ENCODE results near the gene LARGE1.

LARGE1 gene

DNA sequence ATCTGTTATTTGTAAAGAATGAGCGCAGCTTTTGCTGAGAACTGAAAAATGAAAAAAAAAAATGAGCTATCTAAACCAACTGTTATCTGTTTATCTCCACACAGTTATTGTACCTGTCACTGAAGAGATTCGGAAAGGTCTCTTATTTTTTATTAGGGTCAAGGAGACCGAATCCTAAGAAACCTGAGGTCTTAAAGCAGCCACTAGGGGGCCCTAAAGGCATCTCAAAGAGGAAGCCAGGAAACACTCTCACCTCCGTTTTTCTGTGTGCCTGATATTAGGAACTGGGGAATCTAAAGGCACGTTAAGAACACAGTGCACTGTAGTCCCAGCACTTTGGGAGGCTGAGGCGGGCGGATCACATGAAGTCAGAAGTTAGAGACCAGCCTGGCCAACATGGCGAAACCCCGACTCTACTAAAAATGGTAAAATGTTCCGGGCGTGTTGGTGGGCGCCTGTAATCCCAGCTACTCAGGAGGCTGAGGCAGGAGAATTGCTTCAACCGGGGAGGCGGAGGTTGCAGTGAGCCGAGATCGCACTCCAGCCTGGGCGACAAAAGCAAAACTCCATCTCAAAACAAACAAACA lies 3.5 kb upstream of the LARGE1 start:
- TF ChIP-seq, protein P1, sequence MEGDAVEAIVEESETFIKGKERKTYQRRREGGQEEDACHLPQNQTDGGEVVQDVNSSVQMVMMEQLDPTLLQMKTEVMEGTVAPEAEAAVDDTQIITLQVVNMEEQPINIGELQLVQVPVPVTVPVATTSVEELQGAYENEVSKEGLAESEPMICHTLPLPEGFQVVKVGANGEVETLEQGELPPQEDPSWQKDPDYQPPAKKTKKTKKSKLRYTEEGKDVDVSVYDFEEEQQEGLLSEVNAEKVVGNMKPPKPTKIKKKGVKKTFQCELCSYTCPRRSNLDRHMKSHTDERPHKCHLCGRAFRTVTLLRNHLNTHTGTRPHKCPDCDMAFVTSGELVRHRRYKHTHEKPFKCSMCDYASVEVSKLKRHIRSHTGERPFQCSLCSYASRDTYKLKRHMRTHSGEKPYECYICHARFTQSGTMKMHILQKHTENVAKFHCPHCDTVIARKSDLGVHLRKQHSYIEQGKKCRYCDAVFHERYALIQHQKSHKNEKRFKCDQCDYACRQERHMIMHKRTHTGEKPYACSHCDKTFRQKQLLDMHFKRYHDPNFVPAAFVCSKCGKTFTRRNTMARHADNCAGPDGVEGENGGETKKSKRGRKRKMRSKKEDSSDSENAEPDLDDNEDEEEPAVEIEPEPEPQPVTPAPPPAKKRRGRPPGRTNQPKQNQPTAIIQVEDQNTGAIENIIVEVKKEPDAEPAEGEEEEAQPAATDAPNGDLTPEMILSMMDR (IDR thresholded peaks at IDR 0.05; ENCODE audit: unreplicated experiment in 3 of 3), result peak; percentile 82 to 93 (median 86)
- peak overlapping the region; percentile 73 to 96 (median 91) for H3K4me3 Mint-ChIP-seq
- no peaks in the 10 kb centered on the region for H3K9me3 Mint-ChIP-seq
- H3K36me3 Mint-ChIP-seq (ENCODE audit: low read depth), result no peaks in the 10 kb centered on the region
- H3K27me3 Mint-ChIP-seq (ENCODE audit: low read depth), result peaks cover 37% of the 10 kb centered on the region
- peak overlapping the region in 1 of 3 experiments; percentile 36 for H3K27ac Mint-ChIP-seq
- H3K4me1 Mint-ChIP-seq, result peaks cover 20% of the 10 kb centered on the region

DNA sequence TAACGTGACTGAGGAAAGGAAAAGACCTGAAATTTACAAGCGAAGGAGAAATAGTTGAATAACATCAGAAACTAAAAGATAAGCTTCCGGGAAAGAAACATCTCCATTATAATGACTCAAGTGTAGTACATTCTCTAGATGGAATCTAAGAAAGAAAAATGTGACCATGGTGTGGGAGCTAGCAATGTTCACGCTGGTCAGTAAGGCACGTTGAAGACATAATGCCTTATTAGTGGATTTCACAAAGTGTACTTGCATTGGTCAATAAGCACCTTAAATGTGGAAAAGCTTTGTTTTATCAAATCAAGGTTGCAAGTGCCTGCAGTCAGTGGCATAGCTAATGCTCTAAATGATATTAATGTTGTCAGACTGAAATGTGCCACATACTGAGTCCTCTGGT lies 2.8 kb upstream of the LARGE1 start:
- Mint-ChIP-seq H3K27me3 (ENCODE audit: low read depth) (peaks cover 37% of the 10 kb centered on the region), H3K4me3 (peak overlapping the region; percentile 91 to 96 (median 95)), H3K27ac (peak overlapping the region; percentile 34 to 60 (median 37)), H3K36me3 (ENCODE audit: low read depth) (no peaks in the 10 kb centered on the region), H3K9me3 (no peaks in the 10 kb centered on the region), H3K4me1 (peaks cover 27% of the 10 kb centered on the region)
- TF ChIP-seq, protein P1 (IDR thresholded peaks at IDR 0.05; ENCODE audit: unreplicated experiment in 3 of 3), result no peak

DNA sequence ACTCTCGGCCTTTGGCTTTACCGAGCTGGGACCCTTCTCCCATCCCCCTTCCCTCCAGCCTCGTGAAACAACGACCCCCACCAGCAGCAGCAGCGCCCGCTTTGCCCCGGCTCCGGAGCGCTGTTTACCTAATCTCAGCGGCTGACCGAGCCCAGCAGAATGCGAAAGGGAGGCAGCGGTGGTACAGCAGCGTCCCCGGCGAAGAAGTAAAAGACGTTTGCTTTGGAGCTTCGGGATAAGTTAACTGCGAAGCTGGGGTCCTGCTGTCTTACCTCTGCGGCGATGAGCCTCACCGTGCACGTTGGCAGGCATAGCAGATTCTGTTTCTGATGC lies 2.0 kb upstream of the LARGE1 start:
- no peaks in the 10 kb centered on the region for H3K36me3 Mint-ChIP-seq (ENCODE audit: low read depth)
- no peaks in the 10 kb centered on the region for H3K9me3 Mint-ChIP-seq

DNA sequence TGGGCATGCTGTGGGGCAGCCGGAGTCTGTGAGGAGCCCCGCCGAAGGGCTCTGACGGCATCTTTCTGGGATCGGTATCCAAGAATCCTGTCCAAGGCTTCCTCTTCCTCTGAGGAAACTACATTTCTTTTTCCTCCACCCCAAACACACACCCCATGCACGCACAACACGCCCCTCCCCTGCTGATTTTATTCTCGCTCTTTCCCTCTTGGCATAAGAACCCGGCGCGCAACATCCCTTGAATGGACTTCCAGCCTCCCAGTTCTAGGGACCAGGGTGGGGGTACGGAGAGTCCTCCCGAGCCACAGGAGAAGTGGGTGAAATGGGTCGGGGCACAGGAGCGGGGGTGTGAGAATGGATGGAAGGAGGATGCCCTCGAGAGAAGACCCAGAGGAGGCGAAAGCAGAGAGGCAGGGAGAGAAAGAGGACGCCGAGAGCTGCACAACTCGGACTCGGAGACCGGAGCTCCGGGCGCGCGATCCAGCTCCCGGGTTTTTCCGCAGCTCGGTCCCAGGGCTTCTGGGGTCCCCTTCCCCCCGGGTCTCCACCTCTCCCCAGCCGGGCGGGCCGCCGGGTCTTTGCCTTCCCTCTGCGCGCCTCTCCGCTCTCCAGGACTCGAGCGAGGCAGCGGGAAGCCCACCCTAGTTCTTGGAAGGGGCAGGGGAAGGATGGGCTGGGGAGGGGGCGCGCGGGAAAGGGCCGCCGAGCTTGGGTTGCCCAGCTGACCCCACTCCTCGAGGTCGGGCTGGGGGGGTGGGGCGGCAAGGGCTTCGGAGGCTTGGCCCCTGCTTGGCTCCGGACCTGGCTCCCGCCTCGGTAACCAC lies 1.5 kb upstream of the LARGE1 start:
- H3K36me3 Mint-ChIP-seq (ENCODE audit: low read depth), result no peaks in the 10 kb centered on the region
- peaks cover 38% of the 10 kb centered on the region for H3K4me1 Mint-ChIP-seq
- H3K4me3 Mint-ChIP-seq, result peak overlapping the region; percentile 91 to 97 (median 96)
- no peaks in the 10 kb centered on the region for H3K9me3 Mint-ChIP-seq
- H3K27ac Mint-ChIP-seq, result peak overlapping the region; percentile 34 to 87 (median 53)
- H3K27me3 Mint-ChIP-seq (ENCODE audit: low read depth), result peaks cover 43% of the 10 kb centered on the region
- TF ChIP-seq, protein P1 (IDR thresholded peaks at IDR 0.05; ENCODE audit: unreplicated experiment in 3 of 3), result no peak

More for the DNA sequence above, 2.0 kb upstream of the LARGE1 start:
- TF ChIP-seq, protein P1 (IDR thresholded peaks at IDR 0.05; ENCODE audit: unreplicated experiment in 3 of 3), result no peak
- H3K4me1 Mint-ChIP-seq, result peaks cover 34% of the 10 kb centered on the region
- peak overlapping the region; percentile 91 to 96 (median 95) for H3K4me3 Mint-ChIP-seq
- H3K27me3 Mint-ChIP-seq (ENCODE audit: low read depth), result peaks cover 43% of the 10 kb centered on the region
- peak overlapping the region; percentile 34 to 60 (median 37) for H3K27ac Mint-ChIP-seq

DNA sequence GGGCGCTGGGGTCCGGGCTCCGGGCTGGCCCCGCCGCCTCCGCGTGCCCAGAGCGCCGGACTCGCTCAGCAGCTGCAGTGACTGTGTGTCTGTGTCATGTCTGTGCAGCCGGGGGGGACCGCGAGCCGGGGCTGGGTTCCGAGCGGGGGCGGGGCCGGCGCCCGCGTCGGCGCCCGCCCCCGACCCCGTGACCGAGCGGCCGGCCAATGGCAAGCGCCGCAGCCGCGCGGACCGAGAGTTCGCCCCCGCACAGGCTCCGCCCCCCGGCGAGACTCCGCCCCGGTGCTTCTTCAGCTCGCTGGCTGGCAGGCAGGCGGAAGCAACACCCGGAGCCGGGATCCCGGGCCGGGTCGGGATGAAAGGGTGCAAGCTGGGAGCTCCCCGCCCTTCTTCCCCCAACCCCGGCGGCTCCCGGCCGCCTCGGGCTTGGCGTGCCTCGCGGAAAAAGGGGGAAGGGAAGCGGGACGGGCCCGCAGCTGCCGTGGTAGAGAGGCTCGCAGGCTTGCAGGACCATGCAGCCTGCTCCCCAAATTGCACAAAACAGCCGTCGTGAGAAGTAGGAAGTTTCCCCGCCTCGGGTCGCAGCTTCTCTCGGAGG lies 750 bp upstream of the LARGE1 start:
- Mint-ChIP-seq H3K4me3 (peak overlapping the region; percentile 91 to 97 (median 96)), H3K27me3 (ENCODE audit: low read depth) (peaks cover 43% of the 10 kb centered on the region), H3K4me1 (peaks cover 38% of the 10 kb centered on the region), H3K36me3 (ENCODE audit: low read depth) (no peaks in the 10 kb centered on the region), H3K27ac (peak overlapping the region; percentile 29 to 87 (median 53)), H3K9me3 (no peaks in the 10 kb centered on the region)
- TF ChIP-seq, protein P1 (IDR thresholded peaks at IDR 0.05; ENCODE audit: unreplicated experiment in 3 of 3), result no peak

Data from nephron (organoid).